GM18951 (cell line): ENCODE data around the gene ERGIC1.

Source experiments
- POLR2A ChIP-seq: IDR thresholded peaks from 4 replicates; pipeline ENCODE4 v1.6.1; 2011; ENCODE audit warnings: mild to moderate bottlenecking; ENCODE audit not compliant: insufficient read length, insufficient read depth; ENCODE audit errors: extremely low read depth
- in situ Hi-C: fragments of 300-500 bp; cut with MboI; formaldehyde crosslinking; loops from one replicate; pipeline ENCODE4 v1.12.0; 2022; ENCODE audit warnings: low sequenced_read_pairs, mixed read lengths, inconsistent platforms; ENCODE audit not compliant: unreplicated experiment

Gene ERGIC1

DNA sequence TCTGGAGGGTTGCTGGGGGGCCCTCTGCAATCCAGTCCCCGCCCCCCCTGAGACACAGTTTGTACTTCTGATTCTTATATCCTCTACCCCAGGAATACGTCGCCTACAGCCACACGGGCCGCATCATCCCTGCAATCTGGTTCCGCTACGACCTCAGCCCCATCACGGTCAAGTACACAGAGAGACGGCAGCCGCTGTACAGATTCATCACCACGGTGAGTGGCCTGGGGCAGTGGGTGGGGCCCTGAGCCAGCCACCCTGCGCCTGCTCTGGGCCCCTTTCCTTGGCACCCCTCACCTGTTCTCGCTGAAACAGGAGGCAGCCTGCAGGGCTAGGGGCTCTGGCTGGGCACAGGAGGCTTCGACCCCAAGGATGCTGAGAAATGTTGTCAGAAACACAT, 101.0 kb downstream of the ERGIC1 start:
- in situ Hi-C loops: loop anchor here (25.0 kb wide), 1 partner anchor 448 kb away; no protein-coding TSS in a partner anchor
- no peak for TF ChIP-seq POLR2A

DNA sequence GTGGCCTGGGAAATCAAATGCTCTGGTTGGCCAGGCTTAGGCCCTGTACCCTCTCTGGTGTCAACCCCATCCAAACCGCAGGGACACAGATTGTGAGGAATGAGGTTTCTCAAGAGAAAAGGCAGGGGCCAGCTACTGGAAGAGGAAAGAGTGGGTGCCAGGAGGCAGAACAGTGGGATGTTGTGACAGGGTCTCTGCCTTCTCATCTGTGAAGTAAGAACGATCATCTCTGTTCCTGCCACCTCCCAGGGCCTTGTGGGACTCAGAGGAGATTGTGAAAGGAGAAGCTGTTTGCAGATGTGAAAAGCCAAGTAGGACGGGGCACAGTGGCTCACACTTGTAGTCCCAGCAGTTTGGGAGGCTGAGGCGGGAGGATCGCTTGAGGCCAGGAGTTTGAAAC, 102.3 kb downstream of the ERGIC1 start:
- in situ Hi-C loops: loop anchor here (25.0 kb wide), 1 partner anchor 449 kb away; no protein-coding TSS in a partner anchor
- TF ChIP-seq POLR2A: no peak

GRCh38 chr5:172939071-172939470, 105.0 kb downstream of the ERGIC1 start:
- in situ Hi-C loops: loop anchor here (25.0 kb wide), 1 partner anchor 452 kb away; no protein-coding TSS in a partner anchor
- no peak for TF ChIP-seq POLR2A

GRCh38 chr5:172939611-172940267, 105.7 kb downstream of the ERGIC1 start:
- TF ChIP-seq POLR2A: no peak
- in situ Hi-C loops: loop anchor here (25.0 kb wide), 1 partner anchor 452 kb away; no protein-coding TSS in a partner anchor

DNA sequence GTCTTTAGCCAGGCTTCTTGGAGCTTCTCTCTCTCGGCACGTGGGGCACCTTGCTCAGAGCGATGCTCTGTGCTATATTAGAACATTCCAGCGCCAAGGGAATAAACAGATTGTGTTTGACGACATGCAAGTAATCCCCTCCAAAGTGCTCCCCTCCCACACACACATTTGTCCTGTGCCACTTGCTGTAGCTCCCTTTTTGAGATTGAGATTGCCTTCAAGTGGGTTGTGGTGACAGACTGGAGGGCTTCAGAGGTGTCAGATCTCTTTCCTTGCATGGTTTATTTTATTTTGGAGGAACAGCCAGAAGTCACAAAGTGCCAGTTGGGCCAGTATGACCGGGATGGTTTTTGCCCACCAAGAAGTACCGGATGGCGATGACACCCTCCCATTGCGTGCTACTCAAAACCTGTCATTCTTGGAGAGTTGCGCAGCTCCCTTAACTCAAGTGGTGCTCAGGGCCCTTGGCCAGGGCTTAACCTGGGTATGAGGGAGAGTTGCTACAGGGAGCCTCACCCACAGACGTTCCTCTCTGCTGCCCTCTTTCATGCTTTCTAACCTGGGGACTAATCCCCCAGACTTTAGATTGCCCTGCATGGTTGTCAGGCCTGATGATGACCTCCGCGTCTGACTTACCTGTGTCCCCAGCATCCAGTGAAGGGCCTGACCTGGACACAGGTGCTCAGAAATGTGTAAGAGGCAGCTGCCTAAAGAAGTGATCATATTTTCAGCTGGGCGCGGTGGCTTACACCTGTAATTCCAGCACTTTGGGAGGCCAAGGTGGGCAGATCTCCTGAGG, 106.4 kb downstream of the ERGIC1 start:
- in situ Hi-C loops: loop anchor here (25.0 kb wide), 1 partner anchor 453 kb away; no protein-coding TSS in a partner anchor
- TF ChIP-seq POLR2A: no peak

DNA sequence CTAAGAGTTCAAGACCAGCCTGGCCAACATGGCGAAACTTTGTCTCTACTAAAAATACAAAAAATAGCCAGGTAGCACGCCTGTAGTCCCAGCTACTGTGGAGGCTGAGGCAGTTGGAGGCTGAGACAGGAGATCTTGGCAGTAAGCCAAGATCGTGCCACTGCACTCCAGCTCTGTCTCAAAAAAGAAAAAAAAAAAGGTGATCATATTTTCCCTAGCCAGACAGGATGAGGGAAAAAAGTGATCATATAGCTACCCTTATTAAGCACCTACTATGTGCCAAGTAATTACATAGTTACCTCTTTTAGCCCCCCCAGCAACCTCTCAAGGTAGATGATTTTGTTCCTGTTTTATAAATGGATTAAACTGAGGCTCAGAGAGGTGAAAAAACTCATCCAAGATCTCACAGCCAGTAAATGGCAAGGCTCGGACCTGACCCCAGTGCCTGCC, 107.0 kb downstream of the ERGIC1 start:
- in situ Hi-C loops: loop anchor here (25.0 kb wide), 1 partner anchor 454 kb away; no protein-coding TSS in a partner anchor
- TF ChIP-seq POLR2A: no peak

- no peak for TF ChIP-seq POLR2A
- in situ Hi-C loops: loop anchor here (25.0 kb wide), 1 partner anchor 455 kb away; no protein-coding TSS in a partner anchor
Measured at GRCh38 chr5:172942556-172942955, 108.5 kb downstream of the ERGIC1 start.

DNA sequence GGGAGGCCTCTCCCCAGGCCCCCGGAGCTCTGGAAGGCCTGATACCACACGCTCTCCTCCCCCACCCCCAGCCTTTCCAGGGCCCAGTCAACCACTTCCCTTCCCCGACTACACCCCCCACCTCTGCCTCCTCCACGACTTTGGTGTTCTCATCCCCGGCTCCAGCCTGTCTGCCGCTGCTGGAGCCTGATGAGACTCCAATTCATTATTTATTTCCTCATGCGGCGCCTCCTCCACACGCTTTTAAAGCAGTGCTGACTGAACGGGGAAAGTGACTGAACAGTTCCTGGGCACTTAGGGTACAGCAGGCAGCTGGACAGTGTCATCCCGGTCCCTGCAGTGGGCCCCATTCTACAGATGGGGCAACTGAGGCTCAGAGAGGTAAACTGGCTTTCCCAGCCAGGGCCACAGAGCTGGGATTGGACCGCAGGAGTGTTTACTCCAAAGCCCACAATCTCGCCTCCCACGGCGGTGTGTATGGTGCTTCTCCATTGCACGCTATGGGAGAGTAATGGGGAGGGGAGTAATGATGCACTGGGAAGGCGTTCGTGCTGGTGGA, 109.3 kb downstream of the ERGIC1 start:
- in situ Hi-C loops: loop anchor here (25.0 kb wide), 1 partner anchor 456 kb away; no protein-coding TSS in a partner anchor
- TF ChIP-seq POLR2A: no peak

DNA sequence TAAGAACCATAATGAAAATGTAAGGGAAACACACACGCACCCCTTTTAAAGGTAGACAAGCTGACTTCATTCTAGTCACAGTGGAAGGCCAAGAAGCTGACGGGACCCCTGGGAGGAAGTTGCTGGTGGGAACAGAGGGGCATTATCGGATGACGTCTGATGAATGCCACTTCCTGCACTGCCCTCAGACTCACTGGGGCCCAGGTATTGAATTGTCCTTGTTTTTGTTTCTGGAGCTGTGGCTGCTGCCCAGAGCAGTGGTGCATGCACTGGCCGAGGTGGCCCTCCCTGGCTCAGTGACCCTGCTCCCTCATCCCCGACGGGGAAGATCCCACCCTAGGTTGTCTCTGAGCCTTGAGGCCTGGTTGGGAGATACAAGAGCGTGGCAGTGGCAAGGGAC, 109.9 kb downstream of the ERGIC1 start:
- TF ChIP-seq POLR2A: no peak
- in situ Hi-C loops: loop anchor here (25.0 kb wide), 1 partner anchor 457 kb away; no protein-coding TSS in a partner anchor

- in situ Hi-C loops: loop anchor here (25.0 kb wide), 1 partner anchor 457 kb away; no protein-coding TSS in a partner anchor
- TF ChIP-seq POLR2A: no peak
Measured at GRCh38 chr5:172944741-172945140, 110.7 kb downstream of the ERGIC1 start.

GRCh38 chr5:172945151-172945550, 111.1 kb downstream of the ERGIC1 start:
- TF ChIP-seq POLR2A: no peak
- in situ Hi-C loops: loop anchor here (25.0 kb wide), 1 partner anchor 458 kb away; no protein-coding TSS in a partner anchor

DNA sequence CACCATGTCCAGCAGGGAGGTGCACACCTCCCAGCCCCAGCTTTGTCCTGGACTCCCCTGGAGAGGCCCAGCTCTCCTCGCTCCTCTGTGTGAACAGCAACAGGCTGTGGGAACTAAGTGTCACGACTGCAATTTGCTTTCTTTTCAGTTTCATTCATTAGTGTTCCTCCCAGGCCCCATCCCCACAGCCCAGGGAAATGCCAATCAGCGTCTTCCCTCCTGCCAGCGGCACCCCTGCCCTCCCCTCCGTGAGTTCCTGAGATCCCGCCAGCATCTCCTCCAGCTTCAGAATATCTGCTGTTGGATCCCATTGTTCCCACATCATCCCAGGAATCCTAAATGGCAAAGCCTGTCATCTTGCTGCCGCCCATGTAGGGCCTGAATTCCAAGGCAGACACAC, 112.1 kb downstream of the ERGIC1 start:
- no peak for TF ChIP-seq POLR2A
- in situ Hi-C loops: loop anchor here (25.0 kb wide), 1 partner anchor 459 kb away; no protein-coding TSS in a partner anchor

GRCh38 chr5:172949426-172949825, 115.4 kb downstream of the ERGIC1 start:
- in situ Hi-C loops: loop anchor here (25.0 kb wide), 1 partner anchor 462 kb away; no protein-coding TSS in a partner anchor

More at GRCh38 chr5:172949426-172949825, 115.4 kb downstream of the ERGIC1 start:
- TF ChIP-seq POLR2A: no peak
